ENCODE data around the gene GCLC.

DNA sequence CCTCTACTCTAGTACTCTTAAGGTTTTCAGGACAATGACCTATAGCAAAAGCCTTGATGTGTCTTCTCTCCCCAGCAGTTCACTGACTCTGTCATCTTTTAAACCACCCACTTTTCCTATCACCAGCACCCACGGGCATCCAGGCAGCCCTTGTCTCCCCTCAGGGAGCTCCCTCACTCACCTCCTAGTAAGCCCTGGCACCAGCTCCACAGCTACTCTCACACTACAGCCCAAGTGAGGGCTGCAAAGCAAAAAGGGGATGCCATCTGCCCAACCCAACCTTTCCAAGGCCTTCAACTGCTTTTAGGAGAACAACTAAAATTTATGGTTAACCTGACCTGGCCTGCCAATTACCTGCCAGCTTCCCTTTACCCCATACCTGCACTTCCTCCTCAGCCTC, 26.0 kb downstream of the GCLC start:
- TF ChIP-seq, protein P1, sequence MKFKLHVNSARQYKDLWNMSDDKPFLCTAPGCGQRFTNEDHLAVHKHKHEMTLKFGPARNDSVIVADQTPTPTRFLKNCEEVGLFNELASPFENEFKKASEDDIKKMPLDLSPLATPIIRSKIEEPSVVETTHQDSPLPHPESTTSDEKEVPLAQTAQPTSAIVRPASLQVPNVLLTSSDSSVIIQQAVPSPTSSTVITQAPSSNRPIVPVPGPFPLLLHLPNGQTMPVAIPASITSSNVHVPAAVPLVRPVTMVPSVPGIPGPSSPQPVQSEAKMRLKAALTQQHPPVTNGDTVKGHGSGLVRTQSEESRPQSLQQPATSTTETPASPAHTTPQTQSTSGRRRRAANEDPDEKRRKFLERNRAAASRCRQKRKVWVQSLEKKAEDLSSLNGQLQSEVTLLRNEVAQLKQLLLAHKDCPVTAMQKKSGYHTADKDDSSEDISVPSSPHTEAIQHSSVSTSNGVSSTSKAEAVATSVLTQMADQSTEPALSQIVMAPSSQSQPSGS (CRISPR knock-in tag; IDR thresholded peaks at IDR 0.05), result no peak
- TF ChIP-seq, protein P2, sequence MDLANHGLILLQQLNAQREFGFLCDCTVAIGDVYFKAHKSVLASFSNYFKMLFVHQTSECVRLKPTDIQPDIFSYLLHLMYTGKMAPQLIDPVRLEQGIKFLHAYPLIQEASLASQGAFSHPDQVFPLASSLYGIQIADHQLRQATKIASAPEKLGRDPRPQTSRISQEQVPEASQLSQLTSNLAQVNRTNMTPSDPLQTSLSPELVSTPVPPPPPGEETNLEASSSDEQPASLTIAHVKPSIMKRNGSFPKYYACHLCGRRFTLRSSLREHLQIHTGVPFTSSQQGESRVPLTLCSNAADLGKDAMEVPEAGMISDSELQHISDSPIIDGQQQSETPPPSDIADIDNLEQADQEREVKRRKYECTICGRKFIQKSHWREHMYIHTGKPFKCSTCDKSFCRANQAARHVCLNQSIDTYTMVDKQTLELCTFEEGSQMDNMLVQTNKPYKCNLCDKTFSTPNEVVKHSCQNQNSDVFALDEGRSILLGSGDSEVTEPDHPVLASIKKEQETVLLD (IDR thresholded peaks at IDR 0.05), result no peak
- TF ChIP-seq, protein P3, sequence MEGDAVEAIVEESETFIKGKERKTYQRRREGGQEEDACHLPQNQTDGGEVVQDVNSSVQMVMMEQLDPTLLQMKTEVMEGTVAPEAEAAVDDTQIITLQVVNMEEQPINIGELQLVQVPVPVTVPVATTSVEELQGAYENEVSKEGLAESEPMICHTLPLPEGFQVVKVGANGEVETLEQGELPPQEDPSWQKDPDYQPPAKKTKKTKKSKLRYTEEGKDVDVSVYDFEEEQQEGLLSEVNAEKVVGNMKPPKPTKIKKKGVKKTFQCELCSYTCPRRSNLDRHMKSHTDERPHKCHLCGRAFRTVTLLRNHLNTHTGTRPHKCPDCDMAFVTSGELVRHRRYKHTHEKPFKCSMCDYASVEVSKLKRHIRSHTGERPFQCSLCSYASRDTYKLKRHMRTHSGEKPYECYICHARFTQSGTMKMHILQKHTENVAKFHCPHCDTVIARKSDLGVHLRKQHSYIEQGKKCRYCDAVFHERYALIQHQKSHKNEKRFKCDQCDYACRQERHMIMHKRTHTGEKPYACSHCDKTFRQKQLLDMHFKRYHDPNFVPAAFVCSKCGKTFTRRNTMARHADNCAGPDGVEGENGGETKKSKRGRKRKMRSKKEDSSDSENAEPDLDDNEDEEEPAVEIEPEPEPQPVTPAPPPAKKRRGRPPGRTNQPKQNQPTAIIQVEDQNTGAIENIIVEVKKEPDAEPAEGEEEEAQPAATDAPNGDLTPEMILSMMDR (IDR thresholded peaks at IDR 0.05 in 2 of 3, conservative IDR thresholded peaks at IDR 0.05 in 1 of 3; ENCODE audit: insufficient read depth in 2 of 3, low read depth in 1 of 3, low read length in 3 of 3), result no peak
- TF ChIP-seq KDM4B (IDR thresholded peaks at IDR 0.05; ENCODE audit: borderline replicate concordance in 2 of 2, low read depth in 1 of 2) (no peak), NFIX (CRISPR knock-in tag; IDR thresholded peaks at IDR 0.05; ENCODE audit: low read depth) (no peak), CEBPB (tag; IDR thresholded peaks at IDR 0.05) (no peak), SETDB1 (IDR thresholded peaks at IDR 0.05; ENCODE audit: low read length) (no peak), ZNF121 (CRISPR knock-in tag; conservative IDR thresholded peaks at IDR 0.05) (no peak), TBL1XR1 (IDR thresholded peaks at IDR 0.05; ENCODE audit: low read length in 2 of 2) (no peak)

All from K562 (cell line).